Measurements from ENCODE around the gene YBX2. TPM values are rescaled to one million over a fixed set of nuclear protein-coding genes. Genes with fewer than 3 reads are reported as not detected.

The YBX2 gene
- total and polyA plus RNA-seq, 2 donors (not counting 1 experiment from before 2014, with no cell fraction given), result 0.15 to 0.22 TPM

DNA sequence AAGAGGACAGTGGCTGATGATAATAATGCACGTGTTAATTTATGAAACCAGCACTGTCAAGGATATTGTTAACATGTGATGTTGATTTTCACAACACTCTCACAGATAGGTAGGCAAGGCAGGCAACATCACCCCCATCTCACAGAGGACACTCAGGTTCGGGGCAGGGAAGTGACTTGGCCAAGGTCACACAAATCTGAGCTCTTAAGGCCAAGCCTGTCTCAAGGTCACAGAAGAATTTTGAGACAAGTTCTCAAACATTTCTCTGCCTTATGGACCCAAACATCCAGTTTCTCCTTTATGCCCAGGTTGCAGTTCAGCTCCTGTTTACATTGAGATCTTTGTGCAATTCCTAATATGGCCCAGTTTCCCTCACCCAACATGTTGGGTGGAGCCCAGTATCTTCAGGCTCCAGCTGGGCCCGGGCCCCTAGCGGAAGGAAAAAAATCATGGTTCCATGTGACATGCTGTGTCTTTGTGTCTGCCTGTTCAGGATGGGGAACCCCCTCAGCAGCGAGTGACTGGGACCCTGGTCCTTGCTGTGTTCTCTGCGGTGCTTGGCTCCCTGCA is 11.6 kb downstream of the YBX2 start:
- H3K36me3 ChIP-seq (replicated peaks in 1 of 2; ENCODE audit: control extremely low read depth in 1 of 2, control insufficient read depth in 1 of 2, extremely low read depth in 1 of 2, insufficient read depth in 2 of 2, low read length in 1 of 2), result no peaks in the 10 kb centered on the region
- H4K20me1 ChIP-seq (ENCODE audit: control insufficient read depth, insufficient read depth, low read length, poor library complexity, severe bottlenecking), result no peaks in the 10 kb centered on the region
- no peak overlapping the region for H3K4me3 ChIP-seq (ENCODE audit: control extremely low read depth in 1 of 5, extremely low read depth in 1 of 5, insufficient read depth in 1 of 5, low read depth in 2 of 5, low read length in 4 of 5)
- H3K4me2 ChIP-seq (replicated peaks; ENCODE audit: low read depth, low read length, poor library complexity, severe bottlenecking), result peak overlapping the region; percentile 98
- Mint-ChIP-seq H3K4me1 (peaks cover 20% of the 10 kb centered on the region), H3K27me3 (peaks cover 30% of the 10 kb centered on the region), H3K27ac (no peak overlapping the region), H3K9me3 (ENCODE audit: insufficient read depth) (no peaks in the 10 kb centered on the region), H3K4me3 (peak overlapping the region; percentile 35)
- no peak overlapping the region for H3K9ac ChIP-seq (ENCODE audit: low read length)
- no peak for DNase-seq
- H3K79me2 ChIP-seq (ENCODE audit: control insufficient read depth, insufficient read depth, low read length), result no peaks in the 10 kb centered on the region
- no peak overlapping the region for H2AFZ ChIP-seq (ENCODE audit: insufficient read depth, low read depth, low read length, poor library complexity, severe bottlenecking)
- H3K27me3 ChIP-seq (replicated peaks in 1 of 4; ENCODE audit: control extremely low read depth in 1 of 4, control insufficient read depth in 3 of 4, insufficient read depth in 4 of 4, low read length in 3 of 4), result peaks cover 0 to 53% (median 13%) of the 10 kb centered on the region in 4 experiments
- peaks cover 20 to 31% of the 10 kb centered on the region in 2 donors for H3K4me1 ChIP-seq (ENCODE audit: control insufficient read depth in 2 of 2, insufficient read depth in 2 of 2, low read length in 2 of 2)
- WGBS (ENCODE audit: insufficient coverage), result 74% methylated on average over 5 of the region's 6 CpGs
- no peak for ATAC-seq (ENCODE audit: low read depth)
- intact Hi-C loops (cut with micrococcal nuclease), result no loop called here
- POLR2A ChIA-PET, result interaction anchor here (1.8 kb wide), 1 partner anchor 14 kb away, joined by 3 read pairs; no protein-coding TSS in a partner anchor
- CTCF ChIA-PET, result interaction anchor here (0.7 to 10.9 kb wide), 6 partner anchors 15 to 237 kb away, joined by 3 to 115 read pairs (median 6); partner anchors contain the start of genes ACADVL and DLG4
- H3K9me3 ChIP-seq (ENCODE audit: control extremely low read depth in 1 of 3, control insufficient read depth in 2 of 3, insufficient read depth in 1 of 3, low read length in 2 of 3), result peaks cover 0 to 18% (median 0%) of the 10 kb centered on the region in 3 donors
- TF ChIP-seq EZH2 (IDR thresholded peaks at IDR 0.05; ENCODE audit: borderline replicate concordance, insufficient read depth, low read depth, low read length, poor library complexity, severe bottlenecking) (no peak), CTCF (IDR thresholded peaks at IDR 0.05) (no peak)
- H3K27ac ChIP-seq (ENCODE audit: low read length in 2 of 2), result no peak overlapping the region

All from B cell (primary cell).